RWPE2 (cell line): ENCODE results near the gene SLC29A3.

Source experiments
- ATAC-seq: fragments of 200-7000 bp; cut with Tn5 transposase; 3 replicates; pipeline ENCODE4 v1.9.1; 2021; ENCODE audit warnings: low read depth
- DNase-seq: peaks from one replicate; pipeline ENCODE4 v3.0.0-alpha.2; 2020; ENCODE audit warnings: low spot score
- H3K27ac ChIP-seq: fragments of 450-650 bp; 2 replicates; pipeline ENCODE4 v1.5.1; 2017; ENCODE audit warnings: mild to moderate bottlenecking; ENCODE audit not compliant: poor library complexity, severe bottlenecking
- H3K27me3 ChIP-seq: fragments of 250-450 bp; sonication (Bioruptor Pico); 2 replicates; pipeline ENCODE4 v1.5.1; 2021; ENCODE audit warnings: mild to moderate bottlenecking, moderate library complexity; ENCODE audit not compliant: insufficient read depth, poor library complexity, severe bottlenecking
- H3K36me3 ChIP-seq: fragments of 250-450 bp; sonication (Bioruptor Pico); 2 replicates; pipeline ENCODE4 v1.5.1; 2020; ENCODE audit warnings: low read depth, mild to moderate bottlenecking, moderate library complexity
- H3K4me1 ChIP-seq: fragments of 250-450 bp; sonication (Bioruptor Pico); 2 replicates; pipeline ENCODE4 v1.5.1; 2021; ENCODE audit warnings: mild to moderate bottlenecking, moderate library complexity; ENCODE audit not compliant: insufficient read depth, poor library complexity, severe bottlenecking
- H3K4me3 ChIP-seq: fragments of 250-450 bp; sonication (Bioruptor Pico); 2 replicates; pipeline ENCODE4 v1.5.1; 2021; ENCODE audit warnings: mild to moderate bottlenecking, moderate library complexity; ENCODE audit not compliant: severe bottlenecking
- H3K9me3 ChIP-seq: fragments of 250-450 bp; sonication (Bioruptor Pico); 2 replicates; pipeline ENCODE4 v1.5.1; 2021; ENCODE audit warnings: mild to moderate bottlenecking, moderate library complexity; ENCODE audit not compliant: severe bottlenecking
- CTCF ChIP-seq: fragments of 450-650 bp; IDR thresholded peaks from one replicate; pipeline ENCODE4 v1.5.1; 2017; ENCODE audit warnings: mild to moderate bottlenecking, moderate library complexity; ENCODE audit not compliant: poor library complexity, severe bottlenecking

Gene SLC29A3

GRCh38 chr10:71321386-71321785, 2.3 kb downstream of the SLC29A3 start:
- Histone ChIP-seq H3K4me3 (no peak overlapping the region), H3K27ac (no peak overlapping the region), H3K9me3 (no peaks in the 10 kb centered on the region), H3K36me3 (no peaks in the 10 kb centered on the region), H3K4me1 (no peaks in the 10 kb centered on the region), H3K27me3 (no peaks in the 10 kb centered on the region)
- DNase-seq = no peak
- ATAC-seq = no peak
- no peak for TF ChIP-seq CTCF

- Histone ChIP-seq H3K4me3 (no peak overlapping the region), H3K4me1 (no peaks in the 10 kb centered on the region), H3K9me3 (no peaks in the 10 kb centered on the region), H3K27me3 (no peaks in the 10 kb centered on the region), H3K36me3 (no peaks in the 10 kb centered on the region), H3K27ac (no peak overlapping the region)
- no peak for TF ChIP-seq CTCF
- DNase-seq (no peak), ATAC-seq (no peak)
Measured at GRCh38 chr10:71323407-71323806, 4.3 kb downstream of the SLC29A3 start.

- DNase-seq (no peak), ATAC-seq (no peak)
Measured at GRCh38 chr10:71324743-71325142, 5.7 kb downstream of the SLC29A3 start.

GRCh38 chr10:71325267-71325666, 6.2 kb downstream of the SLC29A3 start:
- ATAC-seq = no peak

More at GRCh38 chr10:71324743-71325142, 5.7 kb downstream of the SLC29A3 start:
- no peak for TF ChIP-seq CTCF
- Histone ChIP-seq H3K4me3 (no peak overlapping the region), H3K36me3 (no peaks in the 10 kb centered on the region), H3K27me3 (no peaks in the 10 kb centered on the region), H3K4me1 (no peaks in the 10 kb centered on the region), H3K9me3 (no peaks in the 10 kb centered on the region), H3K27ac (no peak overlapping the region)

More at GRCh38 chr10:71325267-71325666, 6.2 kb downstream of the SLC29A3 start:
- H3K27ac ChIP-seq = no peak overlapping the region
- DNase-seq = no peak
- no peak for TF ChIP-seq CTCF
- H3K27me3 ChIP-seq = no peaks in the 10 kb centered on the region
- no peaks in the 10 kb centered on the region for H3K9me3 ChIP-seq
- no peaks in the 10 kb centered on the region for H3K4me1 ChIP-seq
- no peak overlapping the region for H3K4me3 ChIP-seq
- H3K36me3 ChIP-seq = no peaks in the 10 kb centered on the region
